Measurements from ENCODE around the gene ACO1. TPM values are rescaled to one million over a fixed set of nuclear protein-coding genes. Genes with fewer than 3 reads are reported as not detected.

Gene ACO1
- total and polyA plus RNA-seq, 10 donors, result 3.8 to 20.7 (median 17.8) TPM

DNA sequence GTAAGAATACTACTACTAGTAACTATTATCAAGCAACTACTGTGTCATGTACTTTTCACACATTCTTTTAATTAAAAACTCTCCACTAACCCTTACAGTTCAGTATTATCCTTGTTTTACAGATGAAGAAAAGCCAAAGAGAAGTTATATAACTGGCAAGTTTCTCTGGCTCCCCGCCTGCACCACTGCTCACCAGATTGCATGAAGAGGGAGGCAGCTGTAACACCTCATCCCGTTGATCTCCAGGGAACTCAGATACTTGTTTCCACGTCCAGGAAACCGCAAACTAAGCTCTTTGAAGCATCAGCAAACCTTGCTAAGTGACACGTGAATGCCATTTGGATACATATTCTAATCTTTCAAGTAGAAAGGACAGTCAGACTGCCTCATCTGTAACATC lies 71.3 kb downstream of the ACO1 start:
- Histone ChIP-seq H3K36me3 (peaks cover 0 to 100% (median 56%) of the 10 kb centered on the region in 6 donors), H3K27me3 (replicated peaks in 1 of 7) (no peaks in the 10 kb centered on the region), H3K4me3 (no peak overlapping the region), H3K9me3 (no peaks in the 10 kb centered on the region), H3K27ac (no peak overlapping the region), H3K4me1 (no peaks in the 10 kb centered on the region)
- no peak for DNase-seq
- no peak for TF ChIP-seq CTCF (IDR thresholded peaks at IDR 0.05 in 8 of 11, conservative IDR thresholded peaks at IDR 0.05 in 3 of 11)
- no peak for TF ChIP-seq POLR2AphosphoS5 (IDR thresholded peaks at IDR 0.05)
- TF ChIP-seq POLR2A (IDR thresholded peaks at IDR 0.05), result no peak
- 75 to 90% (median 87%) methylated on average over 5 of the region's 5 CpGs for WGBS, 5 donors
- intact Hi-C loops (cut with DNase I; ENCODE audit: low total_unique reads), result no loop called here

DNA sequence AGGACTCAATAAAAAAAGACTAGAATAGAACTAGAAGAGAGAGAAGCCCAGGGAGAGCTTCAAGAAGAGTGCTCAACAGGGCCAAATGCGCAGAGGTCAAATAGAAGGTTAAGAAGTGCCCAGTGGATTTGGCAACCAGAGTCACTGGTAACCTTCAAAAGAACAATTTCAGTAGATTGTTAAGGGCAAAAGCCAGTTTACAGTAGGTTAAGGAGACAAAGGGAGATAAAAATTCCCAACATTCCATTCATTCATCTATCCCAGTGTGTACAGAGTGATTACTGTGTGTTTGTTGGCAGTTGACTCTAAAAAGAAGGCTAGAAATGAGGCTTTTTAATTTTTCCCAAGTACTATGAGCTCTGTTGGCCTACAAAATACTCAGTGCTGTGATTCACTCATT lies 72.1 kb downstream of the ACO1 start:
- no peak overlapping the region for H3K4me3 ChIP-seq
- H3K4me1 ChIP-seq, result no peaks in the 10 kb centered on the region
- no peaks in the 10 kb centered on the region for H3K9me3 ChIP-seq
- intact Hi-C loops (cut with DNase I; ENCODE audit: low total_unique reads), result no loop called here
- no peak overlapping the region for H3K27ac ChIP-seq
- DNase-seq, result no peak
- peaks cover 0 to 97% (median 48%) of the 10 kb centered on the region in 6 donors for H3K36me3 ChIP-seq
- no peaks in the 10 kb centered on the region for H3K27me3 ChIP-seq (replicated peaks in 1 of 7)
- WGBS, 5 donors, result 84 to 100% (median 91%) methylated on average over 1 of the region's 1 CpG
- no peak for TF ChIP-seq CTCF (IDR thresholded peaks at IDR 0.05 in 8 of 11, conservative IDR thresholded peaks at IDR 0.05 in 3 of 11)
- TF ChIP-seq POLR2AphosphoS5 (IDR thresholded peaks at IDR 0.05), result no peak

DNA sequence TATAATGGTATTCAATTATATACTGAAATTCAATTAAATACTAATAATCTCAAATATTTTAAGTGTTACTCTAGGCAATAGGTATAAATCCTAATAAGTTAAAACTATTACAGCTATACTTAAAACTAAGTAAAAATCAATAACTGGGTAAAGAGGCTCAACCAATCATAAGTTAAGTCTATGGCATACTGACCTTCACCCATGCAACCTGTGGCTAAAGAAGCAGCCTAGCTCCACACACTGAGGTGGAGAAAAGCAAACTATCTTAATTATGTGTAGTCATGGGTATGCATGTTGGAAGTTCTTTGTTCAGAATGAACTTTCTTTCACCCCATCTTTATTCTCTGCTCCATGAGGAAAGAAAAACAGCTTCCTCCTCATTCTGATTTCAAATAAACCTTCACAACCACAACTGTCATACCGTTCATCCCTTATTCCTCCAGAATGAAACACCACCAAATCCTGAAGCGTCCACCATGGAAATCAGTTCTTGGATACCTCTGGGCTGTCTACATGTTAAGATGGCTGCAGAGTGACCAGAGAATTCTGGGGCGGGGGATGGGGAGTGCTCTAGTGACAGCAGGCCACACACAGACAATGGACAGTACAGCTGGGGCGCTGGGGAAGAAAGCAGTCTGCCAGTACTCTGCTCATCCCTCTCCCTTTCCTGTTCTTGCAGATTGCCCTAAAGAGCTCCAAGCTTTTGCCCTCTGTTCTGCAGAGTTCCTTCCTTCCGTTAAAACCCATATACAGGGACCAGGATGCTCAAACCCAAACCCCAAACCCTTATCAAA lies 79.3 kb downstream of the ACO1 start:
- TF ChIP-seq CTCF (IDR thresholded peaks at IDR 0.05 in 8 of 11, conservative IDR thresholded peaks at IDR 0.05 in 3 of 11) (no peak), POLR2AphosphoS5 (IDR thresholded peaks at IDR 0.05) (no peak), POLR2A (IDR thresholded peaks at IDR 0.05) (no peak)
- H3K27ac ChIP-seq, result no peak overlapping the region
- H3K4me3 ChIP-seq, result no peak overlapping the region
- DNase-seq, result no peak
- WGBS, 5 donors, result 95 to 100% (median 98%) methylated on average over 3 to 5 of the region's 5 CpGs
- H3K27me3 ChIP-seq (replicated peaks in 1 of 7), result no peaks in the 10 kb centered on the region
- peaks cover 0 to 1% (median 0%) of the 10 kb centered on the region in 6 donors for H3K4me1 ChIP-seq
- no peaks in the 10 kb centered on the region for H3K9me3 ChIP-seq
- H3K36me3 ChIP-seq, result peaks cover 0 to 94% (median 42%) of the 10 kb centered on the region in 6 donors
- intact Hi-C loops (cut with DNase I; ENCODE audit: low total_unique reads), result no loop called here

GRCh38 chr9:32468740-32469139 lies 84.3 kb downstream of the ACO1 start:
- H3K4me3 ChIP-seq, result no peak overlapping the region
- DNase-seq, result no peak
- no peak for TF ChIP-seq POLR2A (IDR thresholded peaks at IDR 0.05)
- TF ChIP-seq CTCF (IDR thresholded peaks at IDR 0.05 in 8 of 11, conservative IDR thresholded peaks at IDR 0.05 in 3 of 11), result no peak
- peaks cover 0 to 5% (median 0%) of the 10 kb centered on the region in 6 donors for H3K4me1 ChIP-seq
- intact Hi-C loops (cut with DNase I; ENCODE audit: low total_unique reads), result no loop called here
- H3K9me3 ChIP-seq, result no peaks in the 10 kb centered on the region
- H3K27me3 ChIP-seq (replicated peaks in 1 of 7), result no peaks in the 10 kb centered on the region
- 48 to 100% (median 93%) methylated on average over 1 of the region's 1 CpG for WGBS, 5 donors
- H3K36me3 ChIP-seq, result peaks cover 0 to 100% (median 65%) of the 10 kb centered on the region in 6 donors
- H3K27ac ChIP-seq, result no peak overlapping the region

Data from spleen (tissue), 11 donors.